Heart right ventricle (tissue), 16 donors: ENCODE results near the gene LIMK2. TPM values are rescaled to one million over a fixed set of nuclear protein-coding genes. Genes with fewer than 3 reads are reported as not detected.

Experiments used
- ATAC-seq, 8 donors: fragments of 200-7000 bp; cut with Tn5 transposase; one replicate each; pipeline ENCODE4 v1.9.1; 2020; ENCODE audit warnings: mild to moderate bottlenecking in 8 of 8, moderate library complexity in 8 of 8, moderate number of reproducible peaks in 1 of 8
- DNase-seq, 2 donors: peaks; one replicate each; pipeline ENCODE4 v3.0.0-alpha.2; 2020
- H3K27ac ChIP-seq, 10 donors: fragments of 200-600 bp; sonication (generic) in 2 of 10; one replicate each; pipeline versions ENCODE4 v1.5.0 to v1.8.0; 2020 to 2022; ENCODE audit warnings: mild to moderate bottlenecking in 3 of 10
- H3K27me3 ChIP-seq, 7 donors: fragments of 200-600 bp; one replicate each; pipeline ENCODE4 v1.8.0; 2021 to 2022; ENCODE audit warnings: mild to moderate bottlenecking in 2 of 7
- H3K36me3 ChIP-seq, 9 donors: fragments of 200-600 bp; sonication (generic) in 1 of 9; one replicate each; pipeline versions ENCODE4 v1.5.0 to v1.8.0; 2020 to 2022; ENCODE audit warnings: mild to moderate bottlenecking in 2 of 9
- H3K4me1 ChIP-seq, 9 donors: fragments of 200-600 bp; sonication (generic) in 1 of 9; one replicate each; pipeline versions ENCODE4 v1.5.0 to v1.8.0; 2020 to 2022; ENCODE audit warnings: mild to moderate bottlenecking in 4 of 9
- H3K4me3 ChIP-seq, 10 donors: fragments of 200-600 bp; sonication (generic) in 2 of 10; one replicate each; pipeline versions ENCODE4 v1.5.0 to v1.8.0; 2020 to 2022; ENCODE audit warnings: mild to moderate bottlenecking in 7 of 10, moderate library complexity in 2 of 10
- H3K9me3 ChIP-seq, 11 donors: fragments of 200-600 bp in 10 of 11; sonication (generic) in 2 of 11; one replicate each; pipeline versions ENCODE4 v1.5.0 to v1.8.0; 2013 to 2022; ENCODE audit warnings: mild to moderate bottlenecking in 2 of 11, control low read depth in 1 of 11, moderate library complexity in 1 of 11
- WGBS, 2 donors: extraction: QIAGEN DNeasy Blood & Tissue Kit; methylation state at CpG; one replicate each; pipeline ENCODE4 v1.1.7; 2013; ENCODE audit warnings: inconsistent platforms in 1 of 2; 5-methylcytosine and 5-hydroxymethylcytosine counted together
- intact Hi-C, 10 donors: fragments of 100-400 bp; cut with DNase I; formaldehyde crosslinking; loops; one replicate each; pipeline versions ENCODE4 v1.11.1 to v1.14.2; 2022
- polyA plus RNA-seq, 2 donors: library from polyadenylated mRNA; stranded (reverse); fragments of 200-250 nt; gene quantifications; one replicate each; pipeline ENCODE4 v1.2.3, GENCODE V29; 2013
- total RNA-seq, 10 donors: library from RNA; stranded (reverse); fragmentation: NEBNext Ultra II Directional in 3 of 10; extraction: Animal tissue kit (Norgen Biotek cat#: 25700) in 3 of 10; gene quantifications; one replicate each; pipeline versions ENCODE4 v1.2.1 to v1.2.4, GENCODE V29; 2021 to 2023
- TF ChIP-seq, protein P1 (sequence below), 9 donors: fragments of 200-600 bp; sonication (generic) in 2 of 9; IDR thresholded peaks; one replicate each; pipeline versions ENCODE4 v1.5.0 to v1.8.0; 2021 to 2022; ENCODE audit warnings: antibody characterized with exemption in 9 of 9, mild to moderate bottlenecking in 5 of 9, moderate library complexity in 1 of 9
- donor health status: Arrhythmogenic right ventricular cardiomyopathy.
- donor health status: ischemic (EF 13 %, LVEDD 7.1; RV severe dilation, severe dysfunction).
- donor health status: healthy with polysubstance abuse.
- donor health status: DM: no; HTN: yes; CAD: no.
- donor health status: DM: no; HTN: no; CAD: no.
- donor health status: ischemic (EF 25% LVEDD 6.9; RV normal size, moderate dysfunction).
- donor health status: ischemic (EF 25% LVEDD 5.7; RV mildly dilated, moderate dysfunction).
- donor health status: healthy.
- donor health status: DM: yes; HTN: yes; CAD: no.
- donor health status: Ischemic cardiomyopathy.
- donor health status: ischemic (EF 35%, LVEDD 5.7; RV mildly dilated, moderate dysfunction).
- donor health status: nonischemic (EF 11% LVEDD 7.7; RV severe dilation, severe dysfunction).
- donor health status: DM: yes; HTN: yes; CAD: no.
- donor health status: PGD.
- donor health status: ischemic (EF 29% LVEDD 5.4; RV normal size, mild dysfunction).
- donor health status: nonischemic (EF 23%, LVEDD 6.1; RV moderate dilation, normal function).

Gene LIMK2
- total and polyA plus RNA-seq, 12 donors, result 6.0 to 18.8 (median 9.7) TPM

DNA sequence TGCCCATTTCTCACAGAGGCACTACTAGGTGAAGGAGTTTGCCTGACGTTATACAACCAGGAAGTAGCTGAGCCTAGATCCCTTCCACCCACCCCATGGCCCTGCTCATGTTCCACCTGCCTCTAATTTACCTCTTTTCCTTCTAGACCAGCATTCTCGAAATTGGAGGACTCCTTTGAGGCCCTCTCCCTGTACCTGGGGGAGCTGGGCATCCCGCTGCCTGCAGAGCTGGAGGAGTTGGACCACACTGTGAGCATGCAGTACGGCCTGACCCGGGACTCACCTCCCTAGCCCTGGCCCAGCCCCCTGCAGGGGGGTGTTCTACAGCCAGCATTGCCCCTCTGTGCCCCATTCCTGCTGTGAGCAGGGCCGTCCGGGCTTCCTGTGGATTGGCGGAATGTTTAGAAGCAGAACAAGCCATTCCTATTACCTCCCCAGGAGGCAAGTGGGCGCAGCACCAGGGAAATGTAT, 66.1 kb downstream of the LIMK2 start:
- Histone ChIP-seq H3K36me3 (peaks cover 0 to 97% (median 61%) of the 10 kb centered on the region in 9 donors), H3K9me3 (no peaks in the 10 kb centered on the region), H3K27ac (peak overlapping the region in 2 of 10 donors; percentile 26 to 79), H3K27me3 (no peaks in the 10 kb centered on the region), H3K4me1 (peaks cover 0 to 8% (median 0%) of the 10 kb centered on the region in 9 donors), H3K4me3 (no peak overlapping the region)
- ATAC-seq (no peak), DNase-seq (no peak)
- WGBS, 2 donors, result 81 to 87% methylated on average over 9 of the region's 9 CpGs
- intact Hi-C loops, result loop anchor here in 2 of 10 donors (10.0 kb wide), 1 partner anchor 63 kb away; the partner anchor contains the start of gene LIMK2 (in 2 of the 2)
- TF ChIP-seq, protein P1, sequence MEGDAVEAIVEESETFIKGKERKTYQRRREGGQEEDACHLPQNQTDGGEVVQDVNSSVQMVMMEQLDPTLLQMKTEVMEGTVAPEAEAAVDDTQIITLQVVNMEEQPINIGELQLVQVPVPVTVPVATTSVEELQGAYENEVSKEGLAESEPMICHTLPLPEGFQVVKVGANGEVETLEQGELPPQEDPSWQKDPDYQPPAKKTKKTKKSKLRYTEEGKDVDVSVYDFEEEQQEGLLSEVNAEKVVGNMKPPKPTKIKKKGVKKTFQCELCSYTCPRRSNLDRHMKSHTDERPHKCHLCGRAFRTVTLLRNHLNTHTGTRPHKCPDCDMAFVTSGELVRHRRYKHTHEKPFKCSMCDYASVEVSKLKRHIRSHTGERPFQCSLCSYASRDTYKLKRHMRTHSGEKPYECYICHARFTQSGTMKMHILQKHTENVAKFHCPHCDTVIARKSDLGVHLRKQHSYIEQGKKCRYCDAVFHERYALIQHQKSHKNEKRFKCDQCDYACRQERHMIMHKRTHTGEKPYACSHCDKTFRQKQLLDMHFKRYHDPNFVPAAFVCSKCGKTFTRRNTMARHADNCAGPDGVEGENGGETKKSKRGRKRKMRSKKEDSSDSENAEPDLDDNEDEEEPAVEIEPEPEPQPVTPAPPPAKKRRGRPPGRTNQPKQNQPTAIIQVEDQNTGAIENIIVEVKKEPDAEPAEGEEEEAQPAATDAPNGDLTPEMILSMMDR (IDR thresholded peaks at IDR 0.05), result no peak

DNA sequence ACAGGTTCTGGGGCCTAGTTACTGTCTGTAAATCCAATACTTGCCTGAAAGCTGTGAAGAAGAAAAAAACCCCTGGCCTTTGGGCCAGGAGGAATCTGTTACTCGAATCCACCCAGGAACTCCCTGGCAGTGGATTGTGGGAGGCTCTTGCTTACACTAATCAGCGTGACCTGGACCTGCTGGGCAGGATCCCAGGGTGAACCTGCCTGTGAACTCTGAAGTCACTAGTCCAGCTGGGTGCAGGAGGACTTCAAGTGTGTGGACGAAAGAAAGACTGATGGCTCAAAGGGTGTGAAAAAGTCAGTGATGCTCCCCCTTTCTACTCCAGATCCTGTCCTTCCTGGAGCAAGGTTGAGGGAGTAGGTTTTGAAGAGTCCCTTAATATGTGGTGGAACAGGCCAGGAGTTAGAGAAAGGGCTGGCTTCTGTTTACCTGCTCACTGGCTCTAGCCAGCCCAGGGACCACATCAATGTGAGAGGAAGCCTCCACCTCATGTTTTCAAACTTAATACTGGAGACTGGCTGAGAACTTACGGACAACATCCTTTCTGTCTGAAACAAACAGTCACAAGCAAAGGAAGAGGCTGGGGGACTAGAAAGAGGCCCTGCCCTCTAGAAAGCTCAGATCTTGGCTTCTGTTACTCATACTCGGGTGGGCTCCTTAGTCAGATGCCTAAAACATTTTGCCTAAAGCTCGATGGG, 66.7 kb downstream of the LIMK2 start:
- peaks cover 0 to 97% (median 66%) of the 10 kb centered on the region in 9 donors for H3K36me3 ChIP-seq
- H3K9me3 ChIP-seq, result no peaks in the 10 kb centered on the region
- ATAC-seq (peak in 1 of 8 donors; percentile 21), DNase-seq (no peak)
- H3K4me1 ChIP-seq, result peaks cover 0 to 12% (median 0%) of the 10 kb centered on the region in 9 donors
- TF ChIP-seq, protein P1 (IDR thresholded peaks at IDR 0.05), result no peak
- WGBS, 2 donors, result 72 to 82% methylated on average over 6 of the region's 6 CpGs
- intact Hi-C loops, result loop anchor here in 2 of 10 donors (10.0 kb wide), 1 partner anchor 64 kb away; the partner anchor contains the start of gene LIMK2 (in 2 of the 2)
- peak overlapping the region in 3 of 10 donors; percentile 4 to 79 (median 21) for H3K27ac ChIP-seq
- no peak overlapping the region for H3K4me3 ChIP-seq
- no peaks in the 10 kb centered on the region for H3K27me3 ChIP-seq

DNA sequence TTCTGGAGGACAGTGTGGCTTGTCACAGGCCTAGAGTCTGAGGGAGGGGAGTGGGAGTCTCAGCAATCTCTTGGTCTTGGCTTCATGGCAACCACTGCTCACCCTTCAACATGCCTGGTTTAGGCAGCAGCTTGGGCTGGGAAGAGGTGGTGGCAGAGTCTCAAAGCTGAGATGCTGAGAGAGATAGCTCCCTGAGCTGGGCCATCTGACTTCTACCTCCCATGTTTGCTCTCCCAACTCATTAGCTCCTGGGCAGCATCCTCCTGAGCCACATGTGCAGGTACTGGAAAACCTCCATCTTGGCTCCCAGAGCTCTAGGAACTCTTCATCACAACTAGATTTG, 67.2 kb downstream of the LIMK2 start:
- no peaks in the 10 kb centered on the region for H3K9me3 ChIP-seq
- peaks cover 0 to 17% (median 0%) of the 10 kb centered on the region in 9 donors for H3K4me1 ChIP-seq
- no peak for DNase-seq
- no peak overlapping the region for H3K4me3 ChIP-seq
- peak overlapping the region in 2 of 10 donors; percentile 21 to 79 for H3K27ac ChIP-seq
- TF ChIP-seq, protein P1 (IDR thresholded peaks at IDR 0.05), result no peak
- no peak for ATAC-seq
- intact Hi-C loops, result loop anchor here in 2 of 10 donors (10.0 kb wide), 1 partner anchor 64 kb away; the partner anchor contains the start of gene LIMK2 (in 2 of the 2)
- no peaks in the 10 kb centered on the region for H3K27me3 ChIP-seq
- H3K36me3 ChIP-seq, result peaks cover 0 to 97% (median 70%) of the 10 kb centered on the region in 9 donors

DNA sequence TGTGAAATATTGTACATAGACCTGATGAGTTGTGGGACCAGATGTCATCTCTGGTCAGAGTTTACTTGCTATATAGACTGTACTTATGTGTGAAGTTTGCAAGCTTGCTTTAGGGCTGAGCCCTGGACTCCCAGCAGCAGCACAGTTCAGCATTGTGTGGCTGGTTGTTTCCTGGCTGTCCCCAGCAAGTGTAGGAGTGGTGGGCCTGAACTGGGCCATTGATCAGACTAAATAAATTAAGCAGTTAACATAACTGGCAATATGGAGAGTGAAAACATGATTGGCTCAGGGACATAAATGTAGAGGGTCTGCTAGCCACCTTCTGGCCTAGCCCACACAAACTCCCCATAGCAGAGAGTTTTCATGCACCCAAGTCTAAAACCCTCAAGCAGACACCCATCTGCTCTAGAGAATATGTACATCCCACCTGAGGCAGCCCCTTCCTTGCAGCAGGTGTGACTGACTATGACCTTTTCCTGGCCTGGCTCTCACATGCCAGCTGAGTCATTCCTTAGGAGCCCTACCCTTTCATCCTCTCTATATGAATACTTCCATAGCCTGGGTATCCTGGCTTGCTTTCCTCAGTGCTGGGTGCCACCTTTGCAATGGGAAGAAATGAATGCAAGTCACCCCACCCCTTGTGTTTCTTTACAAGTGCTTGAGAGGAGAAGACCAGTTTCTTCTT, 67.9 kb downstream of the LIMK2 start:
- intact Hi-C loops, result loop anchor here in 2 of 10 donors (10.0 kb wide), 1 partner anchor 65 kb away; the partner anchor contains the start of gene LIMK2 (in 2 of the 2)

More for the DNA sequence above, 67.9 kb downstream of the LIMK2 start:
- no peaks in the 10 kb centered on the region for H3K27me3 ChIP-seq
- peak overlapping the region in 1 of 10 donors; percentile 79 for H3K27ac ChIP-seq
- H3K4me3 ChIP-seq, result no peak overlapping the region
- peaks cover 0 to 23% (median 3%) of the 10 kb centered on the region in 9 donors for H3K4me1 ChIP-seq
- TF ChIP-seq, protein P1 (IDR thresholded peaks at IDR 0.05), result no peak
- no peak for DNase-seq
- ATAC-seq, result no peak
- H3K9me3 ChIP-seq, result no peaks in the 10 kb centered on the region
- H3K36me3 ChIP-seq, result peaks cover 0 to 97% (median 70%) of the 10 kb centered on the region in 9 donors
